GM18502 (cell line): ENCODE results near the gene SPX.

Source experiments
- ATAC-seq: cut with Tn5 transposase; IDR thresholded peaks from one replicate; pipeline ENCODE4 v1.9.1; 2021; ENCODE audit warnings: mild to moderate bottlenecking; ENCODE audit not compliant: unreplicated experiment, poor library complexity

Gene SPX

DNA sequence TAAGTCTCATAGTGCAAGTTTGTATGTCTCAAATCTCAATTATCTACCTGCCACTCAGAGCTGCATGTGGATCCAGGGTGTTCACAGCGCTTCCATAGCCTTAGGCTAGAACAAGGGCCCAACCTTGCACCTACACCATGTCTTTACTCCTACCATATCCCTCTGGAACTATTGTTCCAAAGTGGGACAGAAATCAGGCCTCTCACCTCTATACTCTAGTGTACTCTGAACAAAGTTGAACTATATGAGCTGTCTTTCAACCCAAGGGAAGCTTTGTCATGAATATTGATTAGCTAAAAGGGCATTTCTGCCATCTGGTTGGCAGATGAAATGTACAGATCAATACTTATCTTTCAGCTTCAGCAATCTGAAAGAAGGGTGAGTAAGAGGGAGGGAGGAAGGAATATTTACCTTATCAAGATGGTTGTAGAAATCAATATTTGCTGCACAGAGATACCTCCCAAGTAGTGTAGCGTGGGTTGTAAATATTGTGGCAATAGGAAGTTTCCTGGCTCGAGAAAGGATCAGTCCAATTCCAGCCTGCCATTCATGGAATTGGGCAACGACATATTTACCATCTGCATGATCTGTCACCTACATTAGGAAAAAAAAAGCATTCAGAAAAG is 47.8 kb downstream of the SPX start:
- ATAC-seq: no peak

DNA sequence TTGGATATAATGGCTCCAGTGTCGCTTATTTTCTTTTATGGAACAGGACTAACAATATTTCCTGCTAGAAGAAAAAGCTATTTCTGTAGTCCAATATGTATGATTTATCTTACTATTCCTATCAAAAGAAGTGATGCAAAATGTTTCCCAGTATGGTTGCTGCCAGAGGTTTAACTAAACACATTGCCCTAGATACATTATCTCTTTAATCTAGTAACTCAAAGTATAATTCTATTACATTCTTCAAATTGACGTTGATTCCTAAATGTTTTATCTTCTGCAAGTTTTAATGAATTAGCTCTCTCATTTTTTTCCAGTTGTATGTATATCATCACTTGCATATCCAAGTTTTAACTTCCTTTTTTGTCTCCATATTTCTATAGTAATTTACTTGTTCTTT is 50.3 kb downstream of the SPX start:
- ATAC-seq: no peak

DNA sequence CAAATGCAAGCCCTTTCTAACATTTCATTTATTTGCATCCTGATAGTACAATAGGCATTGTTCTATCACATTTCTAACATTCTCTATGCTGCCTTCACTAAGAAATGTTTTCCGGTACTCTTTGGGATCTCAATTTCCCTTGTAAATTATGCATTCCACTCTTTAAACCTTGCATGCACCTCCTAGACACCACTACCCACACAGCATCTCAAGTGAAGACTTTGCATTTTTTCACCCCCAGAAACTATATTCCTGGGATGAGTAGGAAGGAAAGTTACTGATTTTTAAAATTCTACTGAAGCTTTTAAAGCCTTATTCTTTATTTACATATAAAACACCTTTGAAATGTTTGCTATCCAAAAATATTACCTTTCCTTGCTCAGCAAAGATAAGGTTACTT is 51.4 kb downstream of the SPX start:
- ATAC-seq: no peak

DNA sequence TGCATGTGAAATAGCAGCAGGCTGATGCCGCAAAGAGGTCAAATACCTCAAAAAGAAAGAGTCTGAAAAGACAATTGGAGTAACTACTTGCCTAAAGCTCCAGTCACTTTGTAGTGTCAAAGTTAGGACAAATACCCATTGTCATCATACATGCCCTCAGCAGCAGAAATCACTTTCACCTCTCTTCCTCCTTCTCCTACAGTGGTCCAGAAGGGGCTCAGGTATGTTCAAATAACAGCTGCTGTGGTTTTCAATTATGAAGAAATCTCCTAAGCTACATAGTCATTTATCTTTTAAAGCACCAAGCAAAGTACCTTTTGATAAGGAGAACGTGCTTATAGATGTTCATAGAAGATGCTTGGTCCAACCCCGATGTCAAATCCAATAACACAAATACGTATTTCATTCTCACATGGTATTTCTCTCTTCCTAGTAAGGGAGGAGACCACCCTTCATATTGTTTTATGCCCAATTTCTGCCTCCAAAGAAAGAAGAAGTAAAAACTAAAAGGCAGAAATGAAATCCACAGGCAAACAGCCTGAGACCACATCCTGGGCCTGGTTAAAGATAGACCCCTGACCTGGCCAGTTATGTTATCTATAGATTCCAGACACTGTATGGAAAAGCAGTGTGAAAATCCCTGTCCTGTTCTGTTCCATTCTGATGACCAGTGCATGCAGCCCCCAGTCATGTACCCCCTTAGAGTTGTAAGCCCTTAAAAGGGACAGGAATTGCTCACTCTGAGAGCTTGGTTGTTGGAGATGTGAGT is 54.8 kb downstream of the SPX start:
- no peak for ATAC-seq
